HEK293 (cell line): ENCODE measurements around the gene SPTLC1.

Source experiments
- CTCF ChIA-PET: fragments of 350-600 bp; formaldehyde crosslinking; extraction: SDS; loops from one replicate; lab custom pipeline; 2021; ENCODE audit warnings: antibody characterized with exemption; lab: Yijun Ruan, JAX
- POLR2A ChIA-PET: fragments of 300-600 bp; formaldehyde crosslinking; extraction: SDS; loops from one replicate; lab custom pipeline; 2020; ENCODE audit warnings: antibody characterized with exemption, inconsistent platforms; lab: Yijun Ruan, JAX
- H3K27ac ChIP-seq: fragments of 200-500 bp; sonication (Bioruptor generic); 2 replicates; pipeline ENCODE4 v1.5.1; 2014; ENCODE audit warnings: low read depth, low read length, control low read depth, inconsistent platforms; ENCODE audit errors: extremely low read depth
- H3K36me3 ChIP-seq, 2 experiments: fragments of 200-500 bp in 1 of 2; sonication (Bioruptor generic) in 1 of 2; 1 replicate in 1 of 2; 2 replicates in 1 of 2; pipeline ENCODE4 v1.5.1; 2014 to 2017; ENCODE audit warnings: inconsistent platforms in 2 of 2, low read length in 2 of 2; ENCODE audit not compliant: control insufficient read depth in 2 of 2, insufficient read depth in 1 of 2
- H3K4me1 ChIP-seq: fragments of 200-500 bp; sonication (Bioruptor generic); 2 replicates; pipeline ENCODE4 v1.5.1; 2014; ENCODE audit warnings: mild to moderate bottlenecking, low read length, inconsistent platforms; ENCODE audit not compliant: control insufficient read depth, insufficient read depth
- H3K4me3 ChIP-seq: 2 replicates; pipeline ENCODE4 v1.5.1; 2011; ENCODE audit warnings: low read depth, mild to moderate bottlenecking, control low read depth, low read length, moderate library complexity
- H3K9me3 ChIP-seq: fragments of 200-500 bp; sonication (Bioruptor generic); 2 replicates; pipeline ENCODE4 v1.5.1; 2014; ENCODE audit warnings: low read depth, low read length, inconsistent platforms; ENCODE audit not compliant: control insufficient read depth, insufficient read depth
- ELK4 ChIP-seq: IDR thresholded peaks from 2 replicates; pipeline ENCODE4 v1.6.1; 2011; ENCODE audit warnings: mild to moderate bottlenecking, low read depth, low read length, borderline replicate concordance
- GFI1B ChIP-seq: fragments of 450-650 bp; formaldehyde crosslinking; IDR thresholded peaks from 2 replicates; pipeline ENCODE4 v1.5.1; 2016; ENCODE audit warnings: missing biosample characterization, missing genetic modification characterization
- INSM2 ChIP-seq: fragments of 450-650 bp; formaldehyde crosslinking; IDR thresholded peaks from 2 replicates; pipeline ENCODE4 v1.5.1; 2016; ENCODE audit warnings: missing biosample characterization, missing genetic modification characterization
- PRDM4 ChIP-seq: fragments of 450-650 bp; formaldehyde crosslinking; IDR thresholded peaks from 2 replicates; pipeline ENCODE4 v1.5.1; 2017; ENCODE audit warnings: missing biosample characterization, missing genetic modification characterization
- SCRT2 ChIP-seq: fragments of 450-650 bp; formaldehyde crosslinking; IDR thresholded peaks from 2 replicates; pipeline ENCODE4 v1.5.1; 2016; ENCODE audit warnings: missing biosample characterization, missing genetic modification characterization
- SETDB1 ChIP-seq: IDR thresholded peaks from one replicate; pipeline ENCODE4 v1.6.1; 2017; ENCODE audit warnings: mild to moderate bottlenecking, low read length, moderate library complexity, mixed read lengths; ENCODE audit not compliant: insufficient read length
- WT1 ChIP-seq: fragments of 450-650 bp; formaldehyde crosslinking; IDR thresholded peaks from 2 replicates; pipeline ENCODE4 v1.5.1; 2016; ENCODE audit warnings: missing biosample characterization, missing genetic modification characterization
- ZBTB11 ChIP-seq: fragments of 450-650 bp; formaldehyde crosslinking; conservative IDR thresholded peaks from 2 replicates; pipeline ENCODE4 v1.5.1; 2016; ENCODE audit warnings: low read depth, missing biosample characterization, missing genetic modification characterization
- ZFHX2 ChIP-seq: fragments of 450-650 bp; formaldehyde crosslinking; conservative IDR thresholded peaks from 2 replicates; pipeline ENCODE4 v1.5.1; 2016; ENCODE audit warnings: missing biosample characterization, missing genetic modification characterization
- ZNF112 ChIP-seq: fragments of 450-650 bp; formaldehyde crosslinking; IDR thresholded peaks from 2 replicates; pipeline ENCODE4 v1.5.0; 2017; ENCODE audit warnings: missing biosample characterization, missing genetic modification characterization
- ZNF146 ChIP-seq: fragments of 450-650 bp; formaldehyde crosslinking; IDR thresholded peaks from 2 replicates; pipeline ENCODE4 v1.5.1; 2016; ENCODE audit warnings: missing biosample characterization, missing genetic modification characterization
- ZNF19 ChIP-seq: fragments of 450-650 bp; formaldehyde crosslinking; IDR thresholded peaks from 2 replicates; pipeline ENCODE4; 2016; ENCODE audit warnings: missing biosample characterization, missing genetic modification characterization, low read depth
- ZNF2 ChIP-seq: fragments of 450-650 bp; formaldehyde crosslinking; IDR thresholded peaks from 2 replicates; pipeline ENCODE4 v1.5.1; 2016; ENCODE audit warnings: missing biosample characterization, missing genetic modification characterization
- ZNF223 ChIP-seq: fragments of 450-650 bp; formaldehyde crosslinking; IDR thresholded peaks from 2 replicates; pipeline ENCODE4 v1.5.1; 2016; ENCODE audit warnings: missing biosample characterization, missing genetic modification characterization
- ZNF394 ChIP-seq: fragments of 450-650 bp; formaldehyde crosslinking; IDR thresholded peaks from 2 replicates; pipeline ENCODE4 v1.5.1; 2016; ENCODE audit warnings: missing biosample characterization, missing genetic modification characterization, mild to moderate bottlenecking, moderate library complexity, borderline replicate concordance
- ZNF48 ChIP-seq: fragments of 450-650 bp; formaldehyde crosslinking; IDR thresholded peaks from 2 replicates; pipeline ENCODE4 v1.5.1; 2016; ENCODE audit warnings: missing biosample characterization, missing genetic modification characterization
- ZNF560 ChIP-seq: fragments of 450-650 bp; formaldehyde crosslinking; IDR thresholded peaks from 2 replicates; pipeline ENCODE4 v1.5.1; 2017; ENCODE audit warnings: missing biosample characterization, missing genetic modification characterization, borderline replicate concordance
- ZNF623 ChIP-seq: fragments of 450-650 bp; formaldehyde crosslinking; IDR thresholded peaks from 2 replicates; pipeline ENCODE4 v1.5.1; 2016; ENCODE audit warnings: missing biosample characterization, missing genetic modification characterization
- ZNF629 ChIP-seq: fragments of 450-650 bp; formaldehyde crosslinking; IDR thresholded peaks from 2 replicates; pipeline ENCODE4 v1.5.1; 2017; ENCODE audit warnings: missing biosample characterization, missing genetic modification characterization
- ZNF707 ChIP-seq: fragments of 450-650 bp; formaldehyde crosslinking; IDR thresholded peaks from 2 replicates; pipeline ENCODE4 v1.5.1; 2016; ENCODE audit warnings: missing biosample characterization, missing genetic modification characterization
- ZNF76 ChIP-seq: fragments of 450-650 bp; formaldehyde crosslinking; IDR thresholded peaks from 2 replicates; pipeline ENCODE4; 2016; ENCODE audit warnings: low read depth, missing biosample characterization, missing genetic modification characterization, borderline replicate concordance
- ZNF776 ChIP-seq: fragments of 450-650 bp; formaldehyde crosslinking; IDR thresholded peaks from 2 replicates; pipeline ENCODE4 v1.5.0; 2017; ENCODE audit warnings: missing biosample characterization, missing genetic modification characterization, borderline replicate concordance
- ZNF791 ChIP-seq: fragments of 450-650 bp; formaldehyde crosslinking; IDR thresholded peaks from 2 replicates; pipeline ENCODE4 v1.5.1; 2016; ENCODE audit warnings: missing biosample characterization, missing genetic modification characterization
- ZXDB ChIP-seq: fragments of 450-650 bp; formaldehyde crosslinking; IDR thresholded peaks from 2 replicates; pipeline ENCODE4 v1.5.1; 2016; ENCODE audit warnings: missing biosample characterization, missing genetic modification characterization

The SPTLC1 gene

GRCh38 chr9:92122800-92123199 lies 7.6 kb upstream of the SPTLC1 start:
- no peaks in the 10 kb centered on the region for H3K36me3 ChIP-seq
- H3K9me3 ChIP-seq = no peaks in the 10 kb centered on the region
- no peak overlapping the region for H3K4me3 ChIP-seq
- no peaks in the 10 kb centered on the region for H3K4me1 ChIP-seq
- TF ChIP-seq ZNF146 (no peak), WT1 (tag by site-specific recombination) (no peak), ZNF791 (tag by site-specific recombination) (no peak)
- H3K27ac ChIP-seq = no peak overlapping the region
- ChIA-PET POLR2A (no interaction called here), CTCF (interaction anchor here (0.7 to 1.7 kb wide), 2 partner anchors 15 to 18 kb away, joined by 6 to 9 read pairs; no protein-coding TSS in a partner anchor)

GRCh38 chr9:92122061-92122460 lies 6.8 kb upstream of the SPTLC1 start:
- CTCF ChIA-PET = interaction anchor here (0.7 to 1.7 kb wide), 4 partner anchors 16 to 586 kb away, joined by 3 to 9 read pairs (median 4); no protein-coding TSS in a partner anchor
- no peak overlapping the region for H3K4me3 ChIP-seq
- H3K27ac ChIP-seq = no peak overlapping the region
- POLR2A ChIA-PET = no interaction called here
- H3K36me3 ChIP-seq = no peaks in the 10 kb centered on the region
- H3K4me1 ChIP-seq = no peaks in the 10 kb centered on the region
- TF ChIP-seq ZNF707 = no peak
- no peak for TF ChIP-seq ZNF2
- no peak for TF ChIP-seq GFI1B (tag by site-specific recombination)
- no peak for TF ChIP-seq ZNF223 (tag by site-specific recombination)
- no peak for TF ChIP-seq PRDM4 (tag by site-specific recombination)
- TF ChIP-seq SCRT2 (tag by site-specific recombination) = no peak
- TF ChIP-seq ELK4 = no peak
- TF ChIP-seq ZNF394 (tag by site-specific recombination) = no peak
- TF ChIP-seq ZNF76 (tag by site-specific recombination) = no peak
- no peak for TF ChIP-seq ZXDB (tag by site-specific recombination)
- no peak for TF ChIP-seq ZNF112
- TF ChIP-seq INSM2 (tag by site-specific recombination) = no peak
- TF ChIP-seq SETDB1 = no peak
- no peak for TF ChIP-seq ZFHX2
- H3K9me3 ChIP-seq = no peaks in the 10 kb centered on the region

- Histone ChIP-seq H3K9me3 (no peaks in the 10 kb centered on the region), H3K27ac (no peak overlapping the region), H3K36me3 (no peaks in the 10 kb centered on the region), H3K4me1 (no peaks in the 10 kb centered on the region), H3K4me3 (no peak overlapping the region)
- POLR2A ChIA-PET = no interaction called here
- CTCF ChIA-PET = no interaction called here
- no peak for TF ChIP-seq ZNF19 (tag by site-specific recombination)
- TF ChIP-seq ZNF776 = no peak
- TF ChIP-seq ZNF623 (tag by site-specific recombination) = no peak
- no peak for TF ChIP-seq ZNF48 (tag by site-specific recombination)
- no peak for TF ChIP-seq ELK4
- no peak for TF ChIP-seq ZNF560 (tag by site-specific recombination)
- no peak for TF ChIP-seq ZBTB11 (tag by site-specific recombination)
- no peak for TF ChIP-seq ZNF629
Measured at GRCh38 chr9:92121265-92121664, 6.1 kb upstream of the SPTLC1 start.
